ENCODE results near the gene FXYD2.

Gene FXYD2

GRCh38 chr11:117795638-117796455 is 28.7 kb downstream of the FXYD2 start:
- ChIA-PET POLR2A (no interaction called here), CTCF (no interaction called here)
- DNase-seq (ENCODE audit: extremely low spot score) = no peak
- TF ChIP-seq, protein P1, sequence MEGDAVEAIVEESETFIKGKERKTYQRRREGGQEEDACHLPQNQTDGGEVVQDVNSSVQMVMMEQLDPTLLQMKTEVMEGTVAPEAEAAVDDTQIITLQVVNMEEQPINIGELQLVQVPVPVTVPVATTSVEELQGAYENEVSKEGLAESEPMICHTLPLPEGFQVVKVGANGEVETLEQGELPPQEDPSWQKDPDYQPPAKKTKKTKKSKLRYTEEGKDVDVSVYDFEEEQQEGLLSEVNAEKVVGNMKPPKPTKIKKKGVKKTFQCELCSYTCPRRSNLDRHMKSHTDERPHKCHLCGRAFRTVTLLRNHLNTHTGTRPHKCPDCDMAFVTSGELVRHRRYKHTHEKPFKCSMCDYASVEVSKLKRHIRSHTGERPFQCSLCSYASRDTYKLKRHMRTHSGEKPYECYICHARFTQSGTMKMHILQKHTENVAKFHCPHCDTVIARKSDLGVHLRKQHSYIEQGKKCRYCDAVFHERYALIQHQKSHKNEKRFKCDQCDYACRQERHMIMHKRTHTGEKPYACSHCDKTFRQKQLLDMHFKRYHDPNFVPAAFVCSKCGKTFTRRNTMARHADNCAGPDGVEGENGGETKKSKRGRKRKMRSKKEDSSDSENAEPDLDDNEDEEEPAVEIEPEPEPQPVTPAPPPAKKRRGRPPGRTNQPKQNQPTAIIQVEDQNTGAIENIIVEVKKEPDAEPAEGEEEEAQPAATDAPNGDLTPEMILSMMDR (IDR thresholded peaks at IDR 0.05; ENCODE audit: control extremely low read depth, extremely low read depth, low read depth, missing control alignments) = no peak

- DNase-seq (ENCODE audit: extremely low spot score) = no peak
- TF ChIP-seq, protein P1 (IDR thresholded peaks at IDR 0.05; ENCODE audit: control extremely low read depth, extremely low read depth, low read depth, missing control alignments) = no peak
- ChIA-PET CTCF (interaction anchor here (1.2 kb wide), 1 partner anchor 258 kb away, joined by 5 read pairs; no protein-coding TSS in a partner anchor), POLR2A (no interaction called here)
Measured at GRCh38 chr11:117794772-117795629, 29.5 kb downstream of the FXYD2 start.

GRCh38 chr11:117794135-117794534 is 30.4 kb downstream of the FXYD2 start:
- TF ChIP-seq, protein P1 (IDR thresholded peaks at IDR 0.05; ENCODE audit: control extremely low read depth, extremely low read depth, low read depth, missing control alignments) = no peak
- ChIA-PET POLR2A (no interaction called here), CTCF (interaction anchor here (1.2 kb wide), 1 partner anchor 259 kb away, joined by 5 read pairs; no protein-coding TSS in a partner anchor)
- no peak for DNase-seq (ENCODE audit: extremely low spot score)

- POLR2A ChIA-PET = no interaction called here
- DNase-seq (ENCODE audit: extremely low spot score) = no peak
- CTCF ChIA-PET = interaction anchor here (1.1 to 2.0 kb wide), 4 partner anchors 15 to 260 kb away, joined by 3 to 9 read pairs (median 6); no protein-coding TSS in a partner anchor
- TF ChIP-seq, protein P1 (IDR thresholded peaks at IDR 0.05; ENCODE audit: control extremely low read depth, extremely low read depth, low read depth, missing control alignments) = no peak
Measured at GRCh38 chr11:117793583-117793982, 31.0 kb downstream of the FXYD2 start.

DNA sequence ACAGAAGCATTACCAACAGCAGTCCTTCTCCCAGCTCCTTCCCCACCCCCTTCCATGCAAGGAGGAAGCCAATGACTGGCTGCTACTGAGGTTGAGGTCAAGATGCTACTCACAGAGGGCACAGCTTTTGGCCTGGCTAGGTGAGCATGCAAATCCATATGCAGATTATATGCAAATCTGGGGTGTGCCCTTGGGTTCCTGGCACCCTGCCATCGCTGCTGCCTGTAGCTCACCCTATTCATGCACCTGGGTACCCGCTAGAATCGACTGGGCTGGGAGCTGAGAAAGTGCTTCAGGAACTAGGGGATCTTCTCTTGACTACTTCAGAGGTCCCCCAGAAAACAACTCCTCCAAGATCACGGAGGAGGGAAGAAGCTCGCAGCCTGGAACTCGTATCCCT is 31.6 kb downstream of the FXYD2 start:
- ChIA-PET CTCF (interaction anchor here (1.1 to 2.0 kb wide), 4 partner anchors 16 to 260 kb away, joined by 3 to 9 read pairs (median 7); no protein-coding TSS in a partner anchor), POLR2A (no interaction called here)
- TF ChIP-seq, protein P1 (IDR thresholded peaks at IDR 0.05; ENCODE audit: control extremely low read depth, extremely low read depth, low read depth, missing control alignments) = no peak
- DNase-seq (ENCODE audit: extremely low spot score) = no peak

DNA sequence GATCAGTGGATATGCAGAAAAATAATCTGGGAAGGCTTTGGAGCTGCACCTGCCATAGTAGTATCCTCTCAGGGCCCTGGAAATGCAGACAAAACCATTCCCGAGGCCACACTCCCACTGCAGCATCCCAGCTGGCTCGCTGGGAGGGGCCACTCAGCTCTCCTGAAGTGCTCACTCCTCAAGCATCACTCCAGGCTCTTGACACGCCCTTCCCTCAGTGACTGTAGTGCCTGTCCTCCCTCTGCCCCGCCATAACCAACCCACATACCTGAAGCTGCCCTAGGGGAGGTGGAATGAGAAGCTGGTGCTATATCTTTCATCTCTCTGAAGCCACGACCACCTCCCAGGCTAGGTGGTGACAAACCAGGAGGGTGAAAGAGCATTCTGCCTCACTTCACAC is 32.3 kb downstream of the FXYD2 start:
- ChIA-PET CTCF (interaction anchor here (1.1 to 2.0 kb wide), 4 partner anchors 16 to 261 kb away, joined by 3 to 9 read pairs (median 7); no protein-coding TSS in a partner anchor), POLR2A (no interaction called here)
- TF ChIP-seq, protein P1 (IDR thresholded peaks at IDR 0.05; ENCODE audit: control extremely low read depth, extremely low read depth, low read depth, missing control alignments) = no peak
- DNase-seq (ENCODE audit: extremely low spot score) = no peak

All from GM10248 (cell line).